ENCODE results near the gene PADI3. TPM values are rescaled to one million over a fixed set of nuclear protein-coding genes. Genes with fewer than 3 reads are reported as not detected.

The PADI3 gene
- polyA plus RNA-seq, 1 of the 3 experiments (the other 2 are of a cell fraction): 0.30 TPM

- no peak overlapping the region for H2AFZ ChIP-seq (ENCODE audit: low read depth)
- WGBS (ENCODE audit: low lambda C conversion rate): 89% methylated on average over 3 of the region's 10 CpGs
- H3K36me3 ChIP-seq (replicated peaks in 1 of 2; ENCODE audit: control insufficient read depth in 1 of 2, insufficient read depth in 2 of 2, low read length in 1 of 2): no peaks in the 10 kb centered on the region
- H3K27me3 ChIP-seq (ENCODE audit: insufficient read depth): no peaks in the 10 kb centered on the region
- H3K27ac ChIP-seq (ENCODE audit: low read depth in 2 of 2, low read length in 1 of 2): no peak overlapping the region
- H4K20me1 ChIP-seq (ENCODE audit: insufficient read depth): no peaks in the 10 kb centered on the region
- H3K9ac ChIP-seq: no peak overlapping the region
- no peaks in the 10 kb centered on the region for H3K79me2 ChIP-seq (ENCODE audit: insufficient read depth)
- peaks cover 10 to 29% of the 10 kb centered on the region in 2 experiments; a peak in 2 of 4 replicates for H3K4me1 ChIP-seq (ENCODE audit: control insufficient read depth in 1 of 2, insufficient read depth in 2 of 2, low read depth in 1 of 2, low read length in 1 of 2)
- ChIA-PET POLR2A (no interaction called here), CTCF (interaction anchor here (1.4 kb wide), 1 partner anchor 10 kb away, joined by 3 read pairs; no protein-coding TSS in a partner anchor)
- no peak for DNase-seq
- H3K4me2 ChIP-seq: no peak overlapping the region
- H3K9me3 ChIP-seq: no peaks in the 10 kb centered on the region
- no peak overlapping the region for H3K4me3 ChIP-seq (ENCODE audit: low read depth in 2 of 2, low read length in 1 of 2)
- H3F3A ChIP-seq (replicated peaks; ENCODE audit: insufficient read depth): peaks cover 13% of the 10 kb centered on the region
- no peak for TF ChIP-seq USF2 (IDR thresholded peaks at IDR 0.05; ENCODE audit: borderline replicate concordance, low read depth, low read length)
- TF ChIP-seq RXRA (IDR thresholded peaks at IDR 0.05; ENCODE audit: borderline replicate concordance, low read depth): no peak
- no peak for TF ChIP-seq EZH2phosphoT487 (IDR thresholded peaks at IDR 0.05; ENCODE audit: borderline replicate concordance, low read depth)
- TF ChIP-seq GATA2 (CRISPR knock-in tag; IDR thresholded peaks at IDR 0.05): no peak
- no peak for TF ChIP-seq FOXJ3 (CRISPR knock-in tag; IDR thresholded peaks at IDR 0.05)
- TF ChIP-seq NFIC (IDR thresholded peaks at IDR 0.05; ENCODE audit: borderline replicate concordance): no peak
- TF ChIP-seq MAX (IDR thresholded peaks at IDR 0.05; ENCODE audit: low read depth): no peak
- no peak for TF ChIP-seq RAD21 (IDR thresholded peaks at IDR 0.05; ENCODE audit: low read length)
- no peak for TF ChIP-seq FOSL2 (IDR thresholded peaks at IDR 0.05; ENCODE audit: borderline replicate concordance, low read depth)
- no peak for TF ChIP-seq CTCF (IDR thresholded peaks at IDR 0.05)
- no peak for TF ChIP-seq GABPA (IDR thresholded peaks at IDR 0.05; ENCODE audit: low read depth)
- no peak for TF ChIP-seq IRF3 (IDR thresholded peaks at IDR 0.05; ENCODE audit: low read depth, low read length)
- TF ChIP-seq POLR2AphosphoS5 (IDR thresholded peaks at IDR 0.05; ENCODE audit: low read depth, low read length): no peak
- no peak for TF ChIP-seq FOXM1 (IDR thresholded peaks at IDR 0.05; ENCODE audit: low read depth)
- no peak for TF ChIP-seq USF1 (IDR thresholded peaks at IDR 0.05; ENCODE audit: borderline replicate concordance, low read depth)
- no peak for TF ChIP-seq TAF1 (IDR thresholded peaks at IDR 0.05; ENCODE audit: borderline replicate concordance, low read depth, low read length)
- no peak for TF ChIP-seq REST (IDR thresholded peaks at IDR 0.05; ENCODE audit: low read depth, low read length)
- no peaks in the 10 kb centered on the region for H3K9me2 ChIP-seq
These were observed 18.8 kb upstream of the PADI3 start for GRCh38 chr1:17230106-17230505.
